ENCODE results near the gene GDF15.
A peak's percentile ranks its signal among the peaks of the same experiment; 100 is the strongest.

The GDF15 gene

DNA sequence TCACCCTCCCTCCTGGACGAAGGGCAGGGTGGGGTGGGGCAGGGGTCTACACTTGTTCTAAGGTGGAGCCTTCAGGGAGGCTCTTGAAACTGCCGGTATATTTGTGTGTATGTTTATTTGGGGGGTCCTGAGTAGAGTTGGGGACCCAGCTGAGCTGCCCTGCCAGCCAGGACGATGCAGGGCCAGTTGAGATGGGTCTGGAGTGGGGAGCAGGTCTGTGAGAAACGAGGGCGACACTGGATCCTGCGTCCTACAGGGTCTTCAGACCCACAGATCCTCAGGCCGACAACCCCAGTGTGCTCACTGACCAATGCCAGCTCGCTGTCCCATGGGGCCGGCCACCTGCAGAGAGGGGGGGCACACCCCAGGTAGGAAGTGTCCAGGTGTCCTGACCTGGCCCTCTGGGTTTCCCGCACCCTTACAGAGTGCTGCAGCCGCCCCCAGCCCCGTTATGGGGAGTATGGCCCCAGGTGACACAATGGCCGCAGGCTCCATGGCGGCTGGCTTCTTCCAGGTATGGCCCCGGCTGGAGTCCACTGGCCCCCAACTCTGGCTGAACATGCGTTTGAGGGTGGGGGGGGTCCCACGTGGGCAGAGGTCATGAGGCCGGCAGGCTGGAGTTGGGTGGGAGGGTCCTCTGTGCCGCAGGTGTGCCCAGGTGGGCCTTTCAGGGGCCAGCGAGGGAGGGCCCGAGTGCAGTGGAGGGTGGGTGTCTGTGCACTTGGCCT lies 44.6 kb downstream of the GDF15 start:
- no peak for DNase-seq (ENCODE audit: low read depth in 2 of 2)

DNA sequence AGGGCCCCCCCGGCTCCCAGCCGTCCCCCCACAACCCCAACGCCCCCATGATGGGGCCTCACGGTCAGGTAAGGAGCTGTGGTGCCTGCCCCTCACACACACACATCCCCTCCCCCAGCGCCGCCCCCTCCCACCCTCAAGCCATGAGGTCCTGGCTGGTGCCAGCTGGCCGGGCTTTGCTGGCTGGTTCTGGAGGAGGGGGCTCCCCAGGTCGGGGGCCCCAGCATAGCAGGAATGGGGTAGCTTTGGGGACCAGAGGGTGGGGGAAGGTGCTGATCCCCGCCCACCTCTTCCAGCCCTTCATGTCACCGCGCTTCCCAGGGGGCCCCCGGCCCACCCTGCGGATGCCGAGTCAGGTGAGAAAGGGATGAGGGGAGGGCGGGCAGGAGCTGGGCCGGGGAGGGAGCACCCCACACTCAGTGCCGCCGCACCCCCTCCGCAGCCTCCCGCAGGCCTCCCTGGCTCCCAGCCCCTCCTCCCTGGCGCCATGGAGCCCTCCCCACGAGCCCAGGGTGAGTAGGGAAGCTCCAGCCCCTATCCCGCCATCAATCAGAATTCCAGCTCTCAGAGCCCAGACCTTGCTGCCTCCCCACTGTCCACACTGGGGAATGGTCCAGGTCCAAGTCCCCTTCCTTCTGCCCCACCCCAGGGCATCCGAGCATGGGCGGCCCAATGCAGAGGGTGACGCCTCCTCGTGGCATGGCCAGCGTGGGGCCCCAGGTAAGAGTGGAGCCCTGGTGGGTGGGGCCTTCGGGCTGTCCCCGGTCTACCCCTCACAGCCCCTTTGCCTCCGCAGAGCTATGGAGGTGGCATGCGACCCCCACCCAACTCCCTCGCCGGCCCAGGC lies 45.6 kb downstream of the GDF15 start:
- DNase-seq (ENCODE audit: low read depth in 2 of 2) = no peak

DNA sequence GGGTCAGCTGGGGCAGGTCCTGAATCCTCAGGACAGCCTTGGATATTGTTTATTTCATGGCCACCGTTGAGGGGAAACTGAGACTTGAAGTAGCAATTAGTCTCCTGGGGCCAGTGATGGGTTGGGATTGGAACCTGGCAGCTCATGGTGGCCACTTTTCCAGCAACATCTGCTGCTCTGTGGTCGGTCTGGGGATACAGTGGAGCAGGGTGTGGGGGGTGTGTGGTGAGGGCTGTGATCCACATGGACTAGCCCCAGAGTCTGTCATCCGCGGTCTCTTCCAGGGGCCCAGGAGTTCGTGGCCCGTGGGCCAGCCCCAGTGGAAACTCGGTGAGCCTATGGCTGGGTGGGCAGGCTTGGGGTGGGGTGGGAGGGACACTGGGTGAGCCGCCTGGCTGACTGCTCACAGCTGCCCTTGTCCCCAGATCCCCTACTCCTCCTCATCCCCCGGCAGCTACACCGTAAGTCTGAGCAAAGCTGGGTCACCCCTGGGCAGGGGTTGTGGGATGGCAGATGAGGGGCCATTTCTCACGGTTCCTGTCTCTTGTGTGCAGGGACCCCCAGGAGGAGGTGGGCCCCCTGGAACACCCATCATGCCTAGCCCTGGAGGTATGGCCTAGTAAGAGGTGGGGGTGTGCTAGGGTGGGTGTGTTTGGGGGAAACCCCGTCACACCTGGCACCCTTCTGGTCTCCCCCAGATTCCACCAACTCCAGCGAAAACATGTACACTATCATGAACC lies 46.5 kb downstream of the GDF15 start:
- DNase-seq (ENCODE audit: low read depth in 2 of 2) = no peak

DNA sequence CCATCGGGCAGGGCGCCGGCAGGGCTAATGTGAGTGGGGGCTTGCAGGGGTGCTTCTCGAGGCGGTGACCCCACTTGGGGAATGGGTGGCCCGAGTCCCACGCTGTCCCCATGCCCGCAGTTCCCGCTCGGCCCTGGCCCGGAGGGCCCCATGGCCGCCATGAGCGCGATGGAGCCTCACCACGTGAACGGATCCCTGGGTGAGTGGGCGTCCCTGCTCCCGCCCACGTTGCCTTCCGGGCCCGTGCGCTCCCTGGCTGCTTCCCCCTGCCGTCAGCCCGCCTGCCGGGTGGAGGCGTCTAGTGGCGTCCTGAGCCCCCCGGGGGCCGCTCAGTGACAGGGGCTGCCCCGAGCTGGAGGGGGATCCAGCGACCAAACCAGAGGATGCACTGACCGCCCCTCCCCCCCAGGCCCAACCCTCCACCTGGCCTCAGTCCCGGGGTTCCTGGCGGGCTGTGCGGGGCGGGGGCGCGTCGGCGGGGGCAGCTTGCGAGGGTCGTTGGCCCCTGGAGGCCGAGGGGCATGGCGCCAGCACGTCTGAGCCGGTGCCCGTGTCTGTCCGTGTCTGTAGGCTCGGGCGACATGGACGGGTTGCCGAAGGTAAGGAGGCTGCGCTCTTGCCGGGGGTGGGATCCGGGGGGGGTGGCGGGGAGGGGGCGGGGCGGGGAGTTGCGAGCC lies 47.2 kb downstream of the GDF15 start:
- no peak for DNase-seq (ENCODE audit: low read depth in 2 of 2)

DNA sequence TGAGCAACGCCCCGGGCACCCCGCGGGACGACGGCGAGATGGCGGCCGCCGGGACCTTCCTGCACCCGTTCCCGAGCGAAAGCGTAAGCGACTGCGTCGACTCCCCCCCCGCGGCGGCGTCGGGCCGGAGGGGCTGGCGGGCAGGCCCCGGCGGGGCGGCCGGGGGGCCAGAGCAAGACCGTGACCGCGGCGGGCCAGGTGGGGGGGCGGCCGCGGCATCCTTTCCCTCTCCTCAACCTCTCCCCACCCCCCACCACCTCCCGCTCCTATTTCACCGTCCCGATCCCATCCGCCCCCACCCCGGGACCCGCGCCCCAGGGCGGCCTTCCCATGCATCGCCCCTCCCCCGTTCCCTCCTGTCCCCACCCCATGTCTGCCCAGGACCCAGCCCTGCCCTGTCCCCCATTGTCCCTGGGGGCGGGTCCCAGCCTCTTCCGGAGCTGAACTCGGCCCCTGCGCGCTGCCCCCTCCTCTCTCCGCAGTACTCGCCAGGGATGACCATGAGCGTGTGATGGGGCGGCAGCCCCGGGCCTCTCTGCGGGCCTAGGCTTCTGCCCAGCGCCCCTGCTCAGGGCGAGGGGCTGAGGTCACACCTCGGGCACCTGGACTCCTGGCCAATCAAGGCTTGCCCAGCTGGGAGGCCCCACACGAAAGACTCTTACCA lies 47.9 kb downstream of the GDF15 start:
- DNase-seq (ENCODE audit: low read depth in 2 of 2) = no peak

DNA sequence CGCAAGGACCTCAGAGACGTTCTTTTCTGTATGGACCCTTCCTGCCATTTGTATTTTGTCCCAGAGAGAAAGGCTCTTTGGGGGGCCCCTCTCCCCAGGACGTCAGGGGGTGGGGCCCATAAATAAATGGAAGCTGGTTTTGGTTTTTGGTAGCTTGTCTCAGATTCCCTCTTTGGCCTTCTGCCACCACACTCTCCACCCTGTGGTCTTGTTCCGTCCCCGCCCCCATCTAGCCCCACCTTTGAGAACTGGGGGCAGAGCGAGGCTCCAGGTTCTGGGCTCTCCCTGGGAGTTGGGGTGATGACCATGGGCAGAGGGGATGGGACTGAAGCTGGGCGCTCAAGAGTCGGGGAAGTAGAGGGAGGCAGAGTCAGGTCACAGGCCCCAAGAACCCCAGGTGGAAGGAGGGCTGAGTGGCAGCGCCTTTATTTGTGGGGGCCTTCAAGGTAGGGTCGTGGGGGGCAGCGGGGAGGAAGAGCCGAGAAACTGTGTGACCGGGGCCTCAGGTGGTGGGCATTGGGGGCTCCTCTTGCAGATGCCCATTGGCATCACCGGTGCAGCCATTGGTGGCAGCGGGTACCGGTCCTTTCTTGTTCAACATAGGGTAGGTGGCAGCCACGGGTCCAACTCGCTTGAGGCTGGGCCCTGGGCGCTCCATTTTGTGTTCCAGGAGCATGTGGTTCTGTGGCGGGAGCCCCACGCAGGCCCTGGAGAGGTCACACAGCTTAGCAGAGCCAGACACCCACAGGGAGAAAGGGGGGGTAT lies 48.6 kb downstream of the GDF15 start:
- no peak for DNase-seq (ENCODE audit: low read depth in 2 of 2)

DNA sequence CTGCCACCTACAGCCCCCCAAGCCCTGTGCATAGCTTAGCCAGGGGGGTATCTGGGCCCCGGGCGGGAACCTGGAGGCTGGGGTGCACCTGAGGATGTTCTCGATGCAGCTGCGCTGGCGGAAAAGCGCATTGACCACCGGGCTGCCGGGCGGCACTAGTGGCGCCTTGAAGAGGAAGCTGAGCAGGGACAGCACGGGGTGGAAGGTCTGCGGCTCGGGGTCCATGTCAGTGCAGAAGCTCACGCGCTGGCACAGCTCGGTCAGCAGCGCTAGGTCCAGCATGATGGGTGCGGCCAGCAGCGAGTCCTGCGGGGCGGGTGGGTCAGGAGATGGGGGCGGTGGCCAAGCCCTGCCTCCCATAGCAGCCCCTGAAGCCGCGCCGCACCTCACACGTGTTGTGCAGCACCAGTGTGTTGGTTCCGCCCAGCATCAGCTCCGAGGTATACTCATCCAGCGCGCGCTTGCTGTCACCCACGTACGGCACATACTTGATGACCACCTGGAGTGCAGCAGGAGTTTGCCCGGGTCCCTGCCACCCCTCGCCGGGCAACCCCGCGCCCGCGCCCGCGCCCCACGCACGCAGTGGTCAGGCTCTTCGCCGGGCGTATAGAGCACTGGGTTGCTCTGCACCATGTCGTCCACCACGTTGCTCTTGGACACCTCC lies 49.4 kb downstream of the GDF15 start:
- DNase-seq (ENCODE audit: low read depth in 2 of 2) = no peak

DNA sequence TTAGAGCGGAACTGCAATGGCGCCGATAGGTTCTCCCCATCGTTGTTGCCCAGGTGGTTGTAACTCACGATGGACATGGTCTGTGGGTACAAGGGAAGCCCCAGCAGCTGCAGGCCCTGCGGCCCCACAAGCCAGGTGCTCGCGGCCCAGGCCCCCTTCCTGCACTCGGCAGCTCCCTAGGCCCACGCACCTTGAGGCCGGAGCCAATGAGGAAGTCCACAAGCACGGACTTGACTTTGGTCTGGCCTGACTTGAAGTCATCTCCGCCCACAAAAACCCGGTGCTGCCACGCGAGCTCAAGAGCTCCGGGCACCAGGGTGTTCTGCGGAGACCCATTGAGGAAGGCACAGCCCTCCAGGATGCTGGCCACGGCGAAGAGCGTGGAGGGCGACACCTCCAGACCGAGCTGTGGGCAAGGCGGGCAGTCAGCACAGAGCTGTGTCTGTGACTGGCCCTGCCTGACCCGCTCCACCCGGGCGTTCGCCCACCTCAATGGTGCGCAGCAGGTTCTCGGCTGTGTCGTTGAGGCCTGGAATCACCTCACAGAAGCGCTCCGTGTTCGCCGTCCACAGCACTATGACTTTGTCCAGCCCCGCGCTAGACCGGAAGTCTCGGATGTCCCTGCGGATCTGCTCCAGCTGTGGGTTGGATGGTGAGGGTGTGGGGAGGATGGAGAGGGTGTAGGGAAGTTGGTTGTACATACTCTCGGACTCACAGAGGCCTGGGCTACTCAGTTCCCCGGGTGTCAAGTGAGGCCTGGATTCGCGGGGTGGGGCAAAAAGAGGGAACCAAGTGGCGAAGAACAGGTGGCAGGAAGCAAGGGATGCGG lies 50.1 kb downstream of the GDF15 start:
- no peak for DNase-seq (ENCODE audit: low read depth in 2 of 2)

DNA sequence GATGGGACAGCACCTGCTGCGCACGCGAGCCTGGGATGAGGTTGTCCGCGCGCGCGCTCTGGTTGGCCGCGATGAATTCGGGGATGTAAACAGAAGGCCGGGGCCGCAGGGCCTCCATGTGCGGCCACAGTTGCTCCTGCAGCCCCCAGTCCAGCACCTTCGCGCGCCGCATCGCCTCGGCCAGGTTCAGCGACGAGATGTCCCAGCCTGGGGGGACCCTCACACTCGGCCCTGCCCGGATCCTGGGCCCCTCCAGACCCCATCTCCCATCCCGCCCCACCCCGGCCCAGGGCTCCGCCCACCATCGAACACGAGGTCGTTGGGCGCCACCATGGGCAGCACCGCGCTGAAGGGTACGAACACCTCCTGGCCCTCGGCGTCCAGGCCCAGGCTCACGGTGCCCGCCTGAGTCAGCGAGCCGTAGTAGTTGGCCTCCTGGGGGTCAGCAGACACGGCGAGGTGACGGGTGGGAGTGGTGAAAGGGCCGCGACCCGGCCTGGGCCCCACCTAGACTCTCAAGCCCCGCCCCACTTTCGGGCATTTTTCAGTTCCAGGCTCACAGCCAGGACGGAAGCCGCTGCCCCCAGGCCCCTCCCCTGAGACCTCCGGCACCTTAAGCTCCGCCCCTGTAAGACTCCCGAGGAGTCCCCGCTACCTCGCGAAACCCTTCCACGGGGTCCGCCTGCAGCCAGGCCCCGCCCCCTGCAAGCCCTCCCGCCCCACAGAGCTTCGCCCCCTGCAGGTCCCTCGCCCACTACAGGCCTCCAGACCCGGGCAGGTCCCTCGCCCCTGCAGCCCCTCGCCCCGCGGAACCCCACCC lies 50.9 kb downstream of the GDF15 start:
- DNase-seq (ENCODE audit: low read depth in 2 of 2) = peak; percentile 50 to 66

DNA sequence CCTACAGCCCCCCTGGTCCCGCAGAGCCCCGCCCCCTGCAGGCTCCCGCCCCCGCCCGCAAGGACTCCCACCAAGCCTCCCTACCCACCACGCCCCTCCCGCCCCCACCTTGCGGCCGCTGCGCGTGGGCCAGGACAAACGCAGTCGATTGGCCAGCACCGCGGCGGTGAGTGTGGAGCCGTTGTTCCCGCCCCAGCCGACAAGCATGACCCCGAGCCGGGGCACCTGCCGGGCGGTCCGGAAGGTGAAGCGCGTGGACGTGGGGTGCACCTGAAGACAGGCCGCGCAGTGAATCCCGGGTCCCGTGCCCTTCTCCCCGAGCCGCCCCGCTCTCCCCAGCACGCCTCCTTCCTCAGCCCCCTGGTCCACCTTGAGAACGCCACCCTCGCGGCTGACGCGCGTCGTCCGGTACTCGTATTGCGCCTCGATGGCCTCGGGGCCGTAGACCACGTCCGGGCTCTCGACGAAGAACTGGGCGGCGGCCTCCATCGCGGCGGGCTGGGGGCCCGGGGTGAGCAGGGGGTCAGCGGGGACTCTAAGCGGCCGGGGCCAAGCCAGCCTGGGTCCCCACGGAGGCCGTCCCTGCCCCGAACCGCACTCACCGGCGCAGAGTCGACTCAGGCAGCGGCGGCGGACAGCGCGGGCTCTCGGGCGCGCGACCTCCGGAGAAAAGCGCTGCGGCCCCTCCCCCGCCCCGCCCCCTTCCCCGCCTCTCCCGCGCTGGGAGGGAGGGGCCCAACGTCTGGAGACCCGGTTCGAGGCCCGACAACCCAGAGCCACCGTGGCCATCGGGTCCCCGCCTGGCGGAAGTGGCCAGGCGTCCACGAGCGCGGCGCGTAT lies 51.8 kb downstream of the GDF15 start, which contains the start of gene ISYNA1:
Gene ISYNA1 (minus strand): TSS at position 643 of the 840 bp plus-strand sequence. CDS start 154 bp downstream, at position 489.
- no peak for DNase-seq (ENCODE audit: low read depth in 2 of 2)

DNA sequence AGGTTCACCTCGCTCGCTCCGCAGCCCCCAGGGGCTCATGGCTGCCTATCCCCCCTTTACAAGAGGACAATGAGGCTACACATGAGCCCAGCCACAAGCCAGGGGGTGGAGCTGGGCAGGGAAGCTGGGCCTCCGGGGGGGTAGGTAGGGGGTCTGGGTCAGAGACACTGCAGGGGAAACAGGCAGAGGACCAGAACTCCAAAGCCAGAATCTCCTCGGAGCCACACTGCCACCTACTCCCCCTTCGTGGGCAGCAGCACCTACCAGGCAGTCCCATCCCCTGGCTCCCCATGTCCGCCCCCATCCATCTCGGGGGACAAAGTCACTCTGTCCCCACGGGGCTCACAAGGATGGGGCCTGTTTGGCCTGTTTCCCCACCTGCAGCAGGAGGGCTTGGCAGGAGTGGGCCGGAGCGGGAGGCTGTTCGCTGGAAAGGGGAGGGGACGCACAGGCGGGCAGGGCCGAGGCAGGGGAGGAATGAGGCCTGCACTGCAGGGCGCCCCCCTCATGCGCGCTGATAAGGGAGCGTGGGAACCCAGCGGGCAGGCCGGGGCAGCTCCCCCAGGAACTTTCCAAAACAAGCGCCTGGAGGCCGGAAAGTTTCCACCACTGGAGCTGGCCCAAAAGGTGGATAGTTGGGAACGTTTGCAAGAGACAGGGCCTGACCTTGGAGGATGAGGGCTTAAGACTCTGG lies 52.5 kb downstream of the GDF15 start:
- DNase-seq (ENCODE audit: low read depth in 2 of 2) = no peak
